IMR-90 (cell line): ENCODE results near the gene SENP5. TPM values are rescaled to one million over a fixed set of nuclear protein-coding genes. Genes with fewer than 3 reads are reported as not detected.

Experiments
- ATAC-seq: fragments of 200-7000 bp; cut with Tn5 transposase; 2 replicates; pipeline ENCODE4 v1.9.1; 2020; ENCODE audit warnings: low read depth, mild to moderate bottlenecking, moderate library complexity
- BruUV-seq: library from RNA; stranded (reverse); fragments of 400-500 nt; replicated peaks from 2 replicates; lab custom pipeline; 2021; lab: Mats Ljungman, UMichigan
- CTCF ChIA-PET: fragments of 300-600 bp; formaldehyde crosslinking; extraction: SDS; loops from one replicate; lab custom pipeline; 2021; ENCODE audit warnings: antibody characterized with exemption; lab: Yijun Ruan, JAX
- POLR2A ChIA-PET: fragments of 300-600 bp; sonication (Branson Sonifier 250); formaldehyde crosslinking; loops from one replicate; lab custom pipeline; 2022; ENCODE audit warnings: antibody characterized with exemption; ENCODE audit not compliant: unreplicated experiment; lab: Charles Lee
- DNase-seq: peaks from one replicate; pipeline ENCODE4 v3.0.0; 2013
- H2AFZ ChIP-seq: replicated peaks from 2 replicates; pipeline ENCODE3; 2013; ENCODE audit warnings: low read length, mild to moderate bottlenecking; ENCODE audit not compliant: poor library complexity
- H2AK5ac ChIP-seq: 2 replicates; pipeline ENCODE4 v1.6.1; 2013; ENCODE audit warnings: low read depth, low read length, inconsistent platforms
- H2AK9ac ChIP-seq: replicated peaks from 2 replicates; pipeline ENCODE3; 2013; ENCODE audit warnings: mild to moderate bottlenecking, low read depth, low read length, moderate library complexity; ENCODE audit not compliant: poor library complexity
- H2BK120ac ChIP-seq: 2 replicates; pipeline ENCODE4 v1.6.1; 2013; ENCODE audit warnings: low read depth, low read length, inconsistent platforms
- H2BK15ac ChIP-seq: 3 replicates; pipeline ENCODE4 v1.6.1; 2013; ENCODE audit warnings: low read depth, low read length, inconsistent platforms
- H2BK20ac ChIP-seq: 2 replicates; pipeline ENCODE4 v1.6.1; 2013; ENCODE audit warnings: low read depth, mild to moderate bottlenecking, inconsistent platforms, low read length, moderate library complexity
- H2BK5ac ChIP-seq: 2 replicates; pipeline ENCODE4 v1.6.1; 2013; ENCODE audit warnings: mild to moderate bottlenecking, low read depth, low read length, inconsistent platforms; ENCODE audit not compliant: poor library complexity, severe bottlenecking
- H3K14ac ChIP-seq: replicated peaks from 2 replicates; pipeline ENCODE4 v1.6.1; 2013; ENCODE audit warnings: low read depth, low read length, inconsistent platforms
- H3K18ac ChIP-seq: 2 replicates; pipeline ENCODE4 v1.6.1; 2013; ENCODE audit warnings: low read depth, low read length, control low read depth
- H3K23ac ChIP-seq: 2 replicates; pipeline ENCODE4 v1.6.1; 2013; ENCODE audit warnings: low read depth, low read length, inconsistent platforms
- H3K27ac ChIP-seq: 2 replicates; pipeline ENCODE4 v1.5.1; 2013; ENCODE audit warnings: mild to moderate bottlenecking, control low read depth, low read length; ENCODE audit not compliant: insufficient read depth
- H3K27me3 ChIP-seq: 2 replicates; pipeline ENCODE4 v1.6.1; 2013; ENCODE audit warnings: low read length; ENCODE audit not compliant: control insufficient read depth, insufficient read depth
- H3K36me3 ChIP-seq: 2 replicates; pipeline ENCODE4 v1.6.1; 2013; ENCODE audit warnings: low read length, mixed read lengths; ENCODE audit not compliant: control insufficient read depth, insufficient read depth
- H3K4ac ChIP-seq: 2 replicates; pipeline ENCODE4 v1.6.1; 2013; ENCODE audit warnings: low read depth, low read length, inconsistent platforms
- H3K4me1 ChIP-seq: 2 replicates; pipeline ENCODE4 v1.6.1; 2013; ENCODE audit warnings: low read length, mixed read lengths; ENCODE audit not compliant: control insufficient read depth, insufficient read depth
- H3K4me2 ChIP-seq: 2 replicates; pipeline ENCODE4 v1.6.1; 2013; ENCODE audit warnings: low read depth, mild to moderate bottlenecking, control low read depth, low read length, moderate library complexity
- H3K4me3 ChIP-seq: 2 replicates; pipeline ENCODE4 v1.5.1; 2013; ENCODE audit warnings: low read depth, mild to moderate bottlenecking, control low read depth, low read length, moderate library complexity; ENCODE audit not compliant: insufficient read depth
- H3K56ac ChIP-seq: 2 replicates; pipeline ENCODE4 v1.6.1; 2013; ENCODE audit warnings: low read length, inconsistent platforms; ENCODE audit not compliant: insufficient read depth; ENCODE audit errors: extremely low read depth
- H3K79me1 ChIP-seq, 2 experiments: 2 replicates each; pipeline ENCODE4 v1.6.1; 2013; ENCODE audit warnings: low read length in 2 of 2, inconsistent platforms in 1 of 2, low read depth in 1 of 2
- H3K9ac ChIP-seq: 2 replicates; pipeline ENCODE4 v1.6.1; 2013; ENCODE audit warnings: low read depth, low read length, control low read depth
- H3K9me1 ChIP-seq: 2 replicates; pipeline ENCODE4 v1.6.1; 2013; ENCODE audit warnings: low read length, inconsistent platforms; ENCODE audit not compliant: insufficient read depth
- H3K9me3 ChIP-seq: 2 replicates; pipeline ENCODE4 v1.6.1; 2013; ENCODE audit warnings: low read length; ENCODE audit not compliant: control insufficient read depth, insufficient read depth
- H4K20me1 ChIP-seq: 2 replicates; pipeline ENCODE4 v1.6.1; 2013; ENCODE audit warnings: low read length, inconsistent platforms; ENCODE audit not compliant: insufficient read depth
- H4K5ac ChIP-seq: 2 replicates; pipeline ENCODE4 v1.6.1; 2013; ENCODE audit warnings: mild to moderate bottlenecking, low read depth, low read length, control low read depth
- H4K8ac ChIP-seq, 2 experiments: 2 replicates each; pipeline ENCODE4 v1.6.1; 2013; ENCODE audit warnings: low read depth in 2 of 2, low read length in 2 of 2, control low read depth in 1 of 2, inconsistent platforms in 1 of 2
- H4K91ac ChIP-seq: 2 replicates; pipeline ENCODE4 v1.6.1; 2013; ENCODE audit warnings: low read depth, low read length, inconsistent platforms; ENCODE audit not compliant: insufficient read depth
- BHLHE40 ChIP-seq: fragments of 150-350 bp; IDR thresholded peaks from 2 replicates; pipeline ENCODE4 v1.6.1; 2016; ENCODE audit warnings: mild to moderate bottlenecking, low read depth, low read length
- CEBPB ChIP-seq: IDR thresholded peaks from 2 replicates; pipeline ENCODE4 v1.6.1; 2012; ENCODE audit warnings: low read depth, low read length, improper control_type of control experiment
- CHD1 ChIP-seq: IDR thresholded peaks from 2 replicates; pipeline ENCODE4 v1.6.1; 2012; ENCODE audit warnings: low read depth, low read length, improper control_type of control experiment
- CTCF ChIP-seq: conservative IDR thresholded peaks from 2 replicates; pipeline ENCODE4 v1.5.1; 2012; ENCODE audit warnings: mild to moderate bottlenecking, low read depth, low read length, improper control_type of control experiment
- ELK1 ChIP-seq: fragments of 150-350 bp; IDR thresholded peaks from 2 replicates; pipeline ENCODE4 v1.6.1; 2016; ENCODE audit warnings: low read depth, mild to moderate bottlenecking, low read length, moderate library complexity, borderline replicate concordance
- FOS ChIP-seq: fragments of 150-350 bp; IDR thresholded peaks from 2 replicates; pipeline ENCODE4 v1.6.1; 2016; ENCODE audit warnings: low read depth, low read length
- MAZ ChIP-seq: IDR thresholded peaks from 2 replicates; pipeline ENCODE4 v1.6.1; 2012; ENCODE audit warnings: low read depth, mild to moderate bottlenecking, low read length, improper control_type of control experiment, moderate library complexity, borderline replicate concordance
- MXI1 ChIP-seq: IDR thresholded peaks from 2 replicates; pipeline ENCODE4 v1.6.1; 2012; ENCODE audit warnings: low read depth, mild to moderate bottlenecking, low read length, moderate library complexity, borderline replicate concordance
- NFE2L2 ChIP-seq: fragments of 150-350 bp; IDR thresholded peaks from 2 replicates; pipeline ENCODE4 v1.6.1; 2016; ENCODE audit warnings: low read depth, mild to moderate bottlenecking, low read length
- RCOR1 ChIP-seq: IDR thresholded peaks from 2 replicates; pipeline ENCODE4 v1.6.1; 2012; ENCODE audit warnings: mild to moderate bottlenecking, low read length, improper control_type of control experiment; ENCODE audit not compliant: insufficient replicate concordance
- WGBS, 2 experiments: methylation state at CpG; one replicate each; pipeline versions ENCODE4 v1.1.5 to v1.1.7; 2013; ENCODE audit warnings: missing lambda C conversion rate in 2 of 2; ENCODE audit not compliant: insufficient read length in 1 of 2; ENCODE audit errors: extremely low coverage in 2 of 2; 5-methylcytosine and 5-hydroxymethylcytosine counted together
- dilution Hi-C: fragments of 300-500 bp; cut with HindIII; formaldehyde crosslinking; loops from one replicate; pipeline ENCODE4 v1.14.3; 2018; ENCODE audit warnings: low sequenced_read_pairs; ENCODE audit not compliant: unreplicated experiment
- in situ Hi-C: fragments of 300-500 bp; cut with MboI; formaldehyde crosslinking; loops from 3 replicates; pipeline ENCODE4 v1.14.3; 2019; ENCODE audit warnings: low sequenced_read_pairs, inconsistent platforms, mixed read lengths
- intact Hi-C: fragments of 100-400 bp; cut with micrococcal nuclease; formaldehyde crosslinking; loops from 2 replicates; pipeline ENCODE4 v1.10.0; 2022
- polyA plus RNA-seq, 3 experiments: library from polyadenylated mRNA; depleted of rRNA; stranded (reverse); fragments of >200 nt; gene quantifications; 2 replicates each; pipeline ENCODE4 v1.2.3, GENCODE V29; 2012; ENCODE audit warnings: low replicate concordance in 1 of 3
- total RNA-seq: library from RNA; depleted of rRNA; stranded (reverse); fragments of >200 nt; gene quantifications from 2 replicates; pipeline ENCODE4 v1.2.3, GENCODE V29; 2012

SENP5 gene
- total and polyA plus RNA-seq, 2 of the 4 experiments (the other 2 are of a cell fraction): 7.4 to 44.4 TPM

- H4K91ac ChIP-seq: no peak overlapping the region
- no peak for TF ChIP-seq RCOR1
- no peak for TF ChIP-seq FOS
- no peak for TF ChIP-seq MAZ
- no peak for TF ChIP-seq CHD1
- no peak for TF ChIP-seq ELK1
- TF ChIP-seq BHLHE40: no peak
- TF ChIP-seq NFE2L2: no peak
- TF ChIP-seq CTCF: no peak
- no peak for TF ChIP-seq CEBPB
- TF ChIP-seq MXI1: no peak
- H3K14ac ChIP-seq: no peak overlapping the region
- 60% methylated on average over 3 of the region's 11 CpGs; no CpG with 5 or more reads in 1 of the 2 experiments for WGBS, 2 experiments
- intact Hi-C loops: no loop called here
- no peak overlapping the region for H3K23ac ChIP-seq
- BruUV-seq: no TSS peak
- no peak for DNase-seq
- H2BK120ac ChIP-seq: no peak overlapping the region
- no peak overlapping the region for H2AFZ ChIP-seq
- no peak overlapping the region for H3K4me3 ChIP-seq
- no peaks in the 10 kb centered on the region for H3K36me3 ChIP-seq
- H3K9me3 ChIP-seq: no peaks in the 10 kb centered on the region
- H2BK5ac ChIP-seq: no peak overlapping the region
- ATAC-seq: no peak
- H2BK20ac ChIP-seq: no peak overlapping the region
- H3K4me1 ChIP-seq: no peaks in the 10 kb centered on the region
- in situ Hi-C loops: loop anchor here (10.0 kb wide), 1 partner anchor 208 kb away; no protein-coding TSS in a partner anchor
- H3K4me2 ChIP-seq: no peak overlapping the region
- H2BK15ac ChIP-seq: no peak overlapping the region
- no peak overlapping the region for H3K9ac ChIP-seq
- H3K79me1 ChIP-seq: no peaks in the 10 kb centered on the region
- H2AK9ac ChIP-seq: no peak overlapping the region
- dilution Hi-C loops: no loop called here
- no peak overlapping the region for H3K4ac ChIP-seq
- ChIA-PET POLR2A (no interaction called here), CTCF (no interaction called here)
- H3K27me3 ChIP-seq: no peaks in the 10 kb centered on the region
- no peak overlapping the region for H4K8ac ChIP-seq
- no peaks in the 10 kb centered on the region for H3K9me1 ChIP-seq
- no peak overlapping the region for H2AK5ac ChIP-seq
- no peaks in the 10 kb centered on the region for H4K20me1 ChIP-seq
- no peak overlapping the region for H4K5ac ChIP-seq
- H3K56ac ChIP-seq: no peak overlapping the region
- H3K27ac ChIP-seq: no peak overlapping the region
- H3K18ac ChIP-seq: no peak overlapping the region
These were observed 109.2 kb downstream of the SENP5 start for GRCh38 chr3:196976941-196977340.
